K562 (cell line): ENCODE measurements around the gene EXOC3L1. TPM values are rescaled to one million over a fixed set of nuclear protein-coding genes. Genes with fewer than 3 reads are reported as not detected.
A peak's percentile ranks its signal among the peaks of the same experiment; 100 is the strongest.

Experiments used
- ATAC-seq: fragments of 200-7000 bp; cut with Tn5 transposase; 3 replicates; pipeline ENCODE4 v1.9.1; 2020; ENCODE audit warnings: moderate library complexity
- BruUV-seq: library from RNA; stranded (reverse); fragments of 400-500 nt; replicated peaks from 2 replicates; lab custom pipeline; 2021; lab: Mats Ljungman, UMichigan
- CTCF ChIA-PET: fragments of 300-600 bp; formaldehyde crosslinking; extraction: SDS; loops from one replicate; lab custom pipeline; 2021; ENCODE audit warnings: low intra/inter-chr PET ratio; lab: Yijun Ruan, JAX
- POLR2A ChIA-PET: fragments of 300-600, 350-650 bp; sonication (Branson Sonifier 250); formaldehyde crosslinking; extraction: SDS; loops from one replicate; lab custom pipeline; 2021; ENCODE audit warnings: antibody characterized with exemption, inconsistent platforms; lab: Yijun Ruan, JAX
- DNase-seq, 4 experiments: peaks; one replicate each; pipeline versions ENCODE4 v3.0.0 to v3.0.0-alpha.2; 2011 to 2018; ENCODE audit warnings: low spot score in 3 of 4, mixed read lengths in 3 of 4; ENCODE audit errors: extremely low read depth in 1 of 4
- FAIRE-seq: peaks from 2 replicates; lab custom pipeline; 2011; peaks lifted over from hg19 to GRCh38; lab: Jason Lieb, UNC
- H2AFZ ChIP-seq: 2 replicates; pipeline ENCODE4 v1.6.0; 2011; ENCODE audit warnings: low read depth, low read length, control low read depth, inconsistent platforms
- H3K27ac ChIP-seq: fragments of 200-600 bp; 3 replicates; pipeline ENCODE4 v1.8.0; 2011; ENCODE audit warnings: low read depth, mild to moderate bottlenecking, control low read depth, inconsistent platforms, low read length, moderate library complexity, mixed read lengths; ENCODE audit errors: extremely low read depth
- H3K27me3 ChIP-seq, 2 experiments: fragments of 300-600 bp in 1 of 2; 2 replicates in 1 of 2; 3 replicates in 1 of 2; pipeline versions ENCODE4 v1.6.0 to v1.8.0; 2011; ENCODE audit warnings: inconsistent platforms in 2 of 2, low read length in 2 of 2, mild to moderate bottlenecking in 1 of 2, mixed read lengths in 1 of 2, moderate library complexity in 1 of 2; ENCODE audit not compliant: control insufficient read depth in 2 of 2, insufficient read depth in 2 of 2
- H3K36me3 ChIP-seq: fragments of 300-600 bp; 3 replicates; pipeline ENCODE4 v1.8.0; 2011; ENCODE audit warnings: mild to moderate bottlenecking, low read length, inconsistent platforms; ENCODE audit not compliant: control insufficient read depth, insufficient read depth
- H3K4me1 ChIP-seq, 2 experiments: fragments of 200-600 bp in 1 of 2; replicated peaks in 1 of 2; 2 replicates in 1 of 2; 3 replicates in 1 of 2; pipeline versions ENCODE4 v1.5.1 to v1.8.0; 2011; ENCODE audit warnings: inconsistent platforms in 2 of 2, low read length in 2 of 2, mild to moderate bottlenecking in 1 of 2, mixed read lengths in 1 of 2, moderate library complexity in 1 of 2; ENCODE audit not compliant: control insufficient read depth in 2 of 2, insufficient read depth in 2 of 2
- H3K4me2 ChIP-seq: 2 replicates; pipeline ENCODE4 v1.6.1; 2011; ENCODE audit warnings: low read length, control low read depth, inconsistent platforms, mixed read lengths; ENCODE audit not compliant: insufficient read depth
- H3K4me3 ChIP-seq: fragments of 200-600 bp; sonication (generic), shearing (Covaris generic); 2 replicates; pipeline ENCODE4 v1.5.1; 2016; ENCODE audit warnings: control low read depth, inconsistent platforms
- H3K79me2 ChIP-seq: fragments of 200-600 bp; 3 replicates; pipeline ENCODE4 v1.8.0; 2011; ENCODE audit warnings: low read length, inconsistent platforms; ENCODE audit not compliant: control insufficient read depth, insufficient read depth
- H3K9ac ChIP-seq, 2 experiments: 2 replicates each; pipeline versions ENCODE4 v1.6.0 to v1.6.1; 2011; ENCODE audit warnings: low read depth in 2 of 2, low read length in 2 of 2, control low read depth in 1 of 2, inconsistent platforms in 1 of 2, mild to moderate bottlenecking in 1 of 2, mixed read lengths in 1 of 2; ENCODE audit not compliant: insufficient read depth in 1 of 2
- H3K9me1 ChIP-seq: one replicate; pipeline ENCODE4 v1.6.0; 2011; ENCODE audit warnings: inconsistent platforms, mild to moderate bottlenecking, low read length, moderate library complexity; ENCODE audit not compliant: control insufficient read depth, insufficient read depth
- H3K9me3 ChIP-seq: replicated peaks from 2 replicates; pipeline ENCODE4 v1.5.1; 2011; ENCODE audit warnings: low read depth, low read length, inconsistent platforms; ENCODE audit not compliant: control insufficient read depth, insufficient read depth
- H4K20me1 ChIP-seq: replicated peaks from 2 replicates; pipeline ENCODE4 v1.6.1; 2011; ENCODE audit warnings: low read length, inconsistent platforms, mixed read lengths; ENCODE audit not compliant: control insufficient read depth, insufficient read depth
- ADNP ChIP-seq: fragments of 200-800 bp; sonication (Bioruptor generic); IDR thresholded peaks from 2 replicates; pipeline ENCODE4 v1.6.1; 2016; ENCODE audit warnings: missing genetic modification characterization, missing compliant biosample characterization
- CREB1 ChIP-seq, 2 experiments: sonication (generic) in 1 of 2; formaldehyde crosslinking in 1 of 2; IDR thresholded peaks; 2 replicates each; pipeline versions ENCODE4 v1.6.1 to v1.8.0; 2012 to 2022; ENCODE audit warnings: inconsistent platforms in 1 of 2, mild to moderate bottlenecking in 1 of 2, missing genetic modification reagents in 1 of 2, moderate library complexity in 1 of 2
- MLX ChIP-seq, 2 experiments: fragments of 450-650 bp in 1 of 2; sonication (generic) in 1 of 2; formaldehyde crosslinking; conservative IDR thresholded peaks; 2 replicates each; pipeline versions ENCODE4 v1.4.0 to v1.8.1; 2020 to 2022; ENCODE audit warnings: mild to moderate bottlenecking in 1 of 2, missing genetic modification reagents in 1 of 2
- NFRKB ChIP-seq: fragments of 450-650 bp; IDR thresholded peaks from 2 replicates; pipeline ENCODE4 v1.6.1; 2016; ENCODE audit warnings: low read depth
- POLR2AphosphoS2 ChIP-seq: IDR thresholded peaks from 2 replicates; pipeline ENCODE4 v1.6.1; 2012; ENCODE audit warnings: low read length, improper control_type of control experiment
- PRPF4 ChIP-seq: fragments of 200-400 bp; formaldehyde crosslinking; IDR thresholded peaks from one replicate; pipeline ENCODE4 v1.6.1; 2017; ENCODE audit warnings: low read length, low read depth, mild to moderate bottlenecking; ENCODE audit not compliant: insufficient read depth, poor library complexity, severe bottlenecking
- RERE ChIP-seq: sonication (generic); formaldehyde crosslinking; IDR thresholded peaks from 2 replicates; pipeline ENCODE4 v1.8.0; 2023; ENCODE audit warnings: missing genetic modification reagents, mild to moderate bottlenecking, borderline replicate concordance
- TARDBP ChIP-seq: fragments of 450-650 bp; IDR thresholded peaks from 2 replicates; pipeline ENCODE4 v1.6.1; 2016
- TCF7L2 ChIP-seq: fragments of 150-350 bp; IDR thresholded peaks from 2 replicates; pipeline ENCODE4 v1.6.1; 2016; ENCODE audit warnings: low read depth, mild to moderate bottlenecking, low read length, moderate library complexity
- ZNF263 ChIP-seq: sonication (generic); formaldehyde crosslinking; IDR thresholded peaks from 2 replicates; pipeline ENCODE4 v1.8.0; 2022; ENCODE audit warnings: mild to moderate bottlenecking, missing genetic modification reagents, borderline replicate concordance
- ZNF699 ChIP-seq: fragments of 250-450 bp; sonication (Bioruptor Pico); IDR thresholded peaks from 2 replicates; pipeline ENCODE4 v1.8.0; 2021; ENCODE audit warnings: mild to moderate bottlenecking, moderate library complexity; ENCODE audit not compliant: insufficient replicate concordance
- WGBS: fragments of 100-300 bp; shearing (Covaris generic); methylation state at CpG from one replicate; pipeline ENCODE4 v1.1.6; 2016; ENCODE audit warnings: low coverage, mixed read lengths; ENCODE audit not compliant: insufficient coverage; ENCODE audit errors: missing lambda C conversion rate; 5-methylcytosine and 5-hydroxymethylcytosine counted together
- in situ Hi-C: fragments of 300-500 bp; cut with MboI; formaldehyde crosslinking; loops from 4 replicates; pipeline ENCODE4 v1.15.0; 2018; ENCODE audit warnings: inconsistent platforms, mixed read lengths
- intact Hi-C: fragments of 100-400 bp; cut with micrococcal nuclease; formaldehyde crosslinking; loops from 2 replicates; pipeline ENCODE4 v1.14.2; 2022
- polyA plus RNA-seq, 8 experiments: library from polyadenylated mRNA; depleted of rRNA in 4 of 8; stranded (reverse) in 5 of 8; unstranded in 3 of 8; fragments of >200 nt; fragmentation: Nextera tagmentation in 2 of 8; fragmentation: Illumina TruSeq in 1 of 8; extraction: Ambion mirVana in 2 of 8; extraction: Trizol in 1 of 8; gene quantifications; 2 replicates each; pipeline versions ENCODE4 v1.2.1 to v1.2.3, GENCODE V29; 2011 to 2014; ENCODE audit warnings: inconsistent platforms in 1 of 8, missing spikeins in 1 of 8
- total RNA-seq, 7 experiments: library from RNA; depleted of rRNA in 6 of 7; stranded (reverse); fragments of >200 nt in 6 of 7; fragmentation: Illumina TruSeq in 2 of 7; extraction: Trizol in 2 of 7; gene quantifications; 2 replicates each; pipeline versions ENCODE4 v1.2.1 to v1.2.3, GENCODE V29; 2011 to 2021; ENCODE audit warnings: low replicate concordance in 1 of 7
- TF ChIP-seq, protein P1 (sequence below), 3 experiments: fragments of 200-800 bp in 1 of 3; sonication (Bioruptor generic) in 1 of 3; sonication (generic) in 1 of 3; formaldehyde crosslinking in 1 of 3; IDR thresholded peaks; 2 replicates each; pipeline versions ENCODE4 v1.6.1 to v1.8.0; 2016 to 2022; ENCODE audit warnings: mild to moderate bottlenecking in 2 of 3, missing compliant biosample characterization in 2 of 3, missing genetic modification characterization in 2 of 3, missing genetic modification reagents in 1 of 3

Gene EXOC3L1
- total and polyA plus RNA-seq, 9 of the 15 experiments (the other 6 are each of a cell fraction or from before 2014, with no cell fraction given) = 0.08 TPM; not detected in 8

- no TSS peak for BruUV-seq
- Histone ChIP-seq H4K20me1 (peaks cover 7% of the 10 kb centered on the region), H3K27me3 (no peaks in the 10 kb centered on the region), H3K79me2 (no peaks in the 10 kb centered on the region), H3K36me3 (peaks cover 25% of the 10 kb centered on the region; the same call in 2 of the 3 replicates), H3K4me3 (no peak overlapping the region), H3K4me1 (peaks cover 3 to 46% of the 10 kb centered on the region in 2 experiments; a peak in 4 of 5 replicates), H3K4me2 (no peak overlapping the region), H3K9me3 (no peaks in the 10 kb centered on the region), H3K9ac (no peak overlapping the region), H3K9me1 (no peaks in the 10 kb centered on the region), H3K27ac (no peak overlapping the region), H2AFZ (no peak overlapping the region)
- intact Hi-C loops = no loop called here
- DNase-seq = peak in 1 of 4 experiments; percentile 38
- peak; percentile 64 for FAIRE-seq
- ATAC-seq = peak; percentile 54
- POLR2A ChIA-PET = interaction anchor here (0.6 to 1.9 kb wide), 5 partner anchors 8 to 168 kb away, joined by 3 to 6 read pairs (median 4); no protein-coding TSS in a partner anchor
- WGBS = 47% methylated on average over 8 of the region's 8 CpGs
- in situ Hi-C loops = loop anchor here (25.0 kb wide), 1 partner anchor 189 kb away; the partner anchor contains the start of gene CES3
- CTCF ChIA-PET = interaction anchor here (0.5 kb wide), 1 partner anchor 13 kb away, joined by 4 read pairs; the partner anchor contains the start of gene HSF4
- TF ChIP-seq TCF7L2 (no peak), MLX (CRISPR knock-in tag; conservative IDR thresholded peaks at IDR 0.05) (no peak), PRPF4 (no peak), ZNF263 (CRISPR knock-in tag) (no peak), ADNP (tag) (no peak), NFRKB (no peak), ZNF699 (no peak), CREB1 (IDR thresholded peaks at IDR 0.05) (no peak), CREB1 (CRISPR knock-in tag; IDR thresholded peaks at IDR 0.05) (no peak), TARDBP (no peak), POLR2AphosphoS2 (no peak), RERE (no peak)
- TF ChIP-seq, protein P1, sequence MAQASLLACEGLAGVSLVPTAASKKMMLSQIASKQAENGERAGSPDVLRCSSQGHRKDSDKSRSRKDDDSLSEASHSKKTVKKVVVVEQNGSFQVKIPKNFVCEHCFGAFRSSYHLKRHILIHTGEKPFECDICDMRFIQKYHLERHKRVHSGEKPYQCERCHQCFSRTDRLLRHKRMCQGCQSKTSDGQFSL (CRISPR knock-in tag; IDR thresholded peaks at IDR 0.05) = no peak
- TF ChIP-seq, protein P1 (tag; IDR thresholded peaks at IDR 0.05) = no peak
Observed at GRCh38 chr16:67151431-67152097, 38.4 kb downstream of the EXOC3L1 start.
